Measurements from ENCODE around the gene NBAS. TPM values are rescaled to one million over a fixed set of nuclear protein-coding genes. Genes with fewer than 3 reads are reported as not detected.

NBAS gene
- polyA plus RNA-seq, 1 of the 3 experiments (the other 2 are of a cell fraction), result 12.0 TPM

DNA sequence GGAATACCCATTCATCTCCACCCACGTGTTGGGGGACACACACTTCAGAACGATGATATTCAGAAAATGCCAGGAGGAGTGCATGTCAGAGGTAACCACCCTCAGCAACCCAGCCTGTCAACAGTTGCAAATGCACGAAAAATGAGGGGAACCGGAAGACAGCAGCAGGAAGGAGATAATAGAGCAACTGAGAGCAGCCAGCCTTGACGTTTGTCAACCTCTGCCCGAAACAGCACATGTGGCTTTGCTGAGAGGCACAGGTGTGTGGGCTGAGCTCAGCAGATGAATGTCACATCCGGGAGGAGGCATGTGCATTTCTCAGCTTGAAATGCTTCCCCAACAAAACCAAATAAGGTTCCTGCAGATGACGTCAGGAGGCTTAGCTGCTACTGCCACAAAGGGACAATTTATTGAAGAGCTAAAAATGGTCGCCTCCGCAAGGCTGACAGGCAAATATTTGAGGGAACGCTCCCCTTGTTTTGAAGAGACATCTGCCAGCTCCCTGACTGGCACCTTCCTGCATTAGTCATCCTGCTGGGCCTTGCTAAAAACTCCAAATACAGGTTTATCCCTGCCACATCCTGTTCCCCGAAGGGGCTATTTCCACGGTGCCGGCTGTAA lies 419.0 kb downstream of the NBAS start:
- Histone ChIP-seq H3K9ac (no peak overlapping the region), H3K4me1 (ENCODE audit: control insufficient read depth in 1 of 2, insufficient read depth in 2 of 2, low read depth in 1 of 2, low read length in 1 of 2) (no peaks in the 10 kb centered on the region), H2AFZ (ENCODE audit: low read depth) (no peak overlapping the region), H4K20me1 (ENCODE audit: insufficient read depth) (no peaks in the 10 kb centered on the region), H3K4me2 (no peak overlapping the region), H3K79me2 (ENCODE audit: insufficient read depth) (no peaks in the 10 kb centered on the region), H3K27me3 (ENCODE audit: insufficient read depth) (no peaks in the 10 kb centered on the region), H3K36me3 (replicated peaks in 1 of 2; ENCODE audit: control insufficient read depth in 1 of 2, insufficient read depth in 2 of 2, low read length in 1 of 2) (no peaks in the 10 kb centered on the region), H3K27ac (ENCODE audit: low read depth in 2 of 2, low read length in 1 of 2) (no peak overlapping the region), H3F3A (replicated peaks; ENCODE audit: insufficient read depth) (no peaks in the 10 kb centered on the region), H3K4me3 (ENCODE audit: low read depth in 2 of 2, low read length in 1 of 2) (no peak overlapping the region), H3K9me2 (no peaks in the 10 kb centered on the region), H3K9me3 (no peaks in the 10 kb centered on the region)
- no peak for TF ChIP-seq POLR2AphosphoS5 (IDR thresholded peaks at IDR 0.05; ENCODE audit: low read depth, low read length)
- TF ChIP-seq, protein P1, sequence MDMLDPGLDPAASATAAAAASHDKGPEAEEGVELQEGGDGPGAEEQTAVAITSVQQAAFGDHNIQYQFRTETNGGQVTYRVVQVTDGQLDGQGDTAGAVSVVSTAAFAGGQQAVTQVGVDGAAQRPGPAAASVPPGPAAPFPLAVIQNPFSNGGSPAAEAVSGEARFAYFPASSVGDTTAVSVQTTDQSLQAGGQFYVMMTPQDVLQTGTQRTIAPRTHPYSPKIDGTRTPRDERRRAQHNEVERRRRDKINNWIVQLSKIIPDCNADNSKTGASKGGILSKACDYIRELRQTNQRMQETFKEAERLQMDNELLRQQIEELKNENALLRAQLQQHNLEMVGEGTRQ (IDR thresholded peaks at IDR 0.05; ENCODE audit: borderline replicate concordance, low read depth, low read length), result no peak
- WGBS (ENCODE audit: low lambda C conversion rate), result 60% methylated on average over 14 of the region's 14 CpGs
- ChIA-PET POLR2A (no interaction called here), CTCF (interaction anchor here (1.2 kb wide), 1 partner anchor 84 kb away, joined by 3 read pairs; no protein-coding TSS in a partner anchor)
- DNase-seq, result no peak

DNA sequence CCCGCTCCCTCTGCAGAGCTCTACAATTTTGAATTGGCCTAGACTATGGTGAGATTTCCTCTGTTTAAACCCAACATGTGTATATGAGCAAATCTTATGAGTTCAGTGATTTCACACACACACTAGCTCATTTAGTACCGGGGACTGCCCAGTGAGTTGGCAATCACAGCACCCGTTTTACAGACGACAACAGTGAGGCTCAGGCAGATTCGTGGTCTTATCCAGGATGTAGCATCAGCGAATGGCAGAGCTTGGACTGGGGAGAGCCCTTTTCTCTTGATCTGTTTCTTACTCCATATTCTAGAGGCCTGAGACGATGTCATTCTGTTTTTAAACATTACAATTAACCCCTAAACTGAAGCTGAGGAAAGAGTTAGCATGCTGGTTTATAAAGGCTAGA lies 419.9 kb downstream of the NBAS start:
- no peaks in the 10 kb centered on the region for H3F3A ChIP-seq (replicated peaks; ENCODE audit: insufficient read depth)
- H3K27ac ChIP-seq (ENCODE audit: low read depth in 2 of 2, low read length in 1 of 2), result no peak overlapping the region
- 41% methylated on average over 7 of the region's 7 CpGs for WGBS (ENCODE audit: low lambda C conversion rate)
- ChIA-PET CTCF (interaction anchor here (0.8 to 1.2 kb wide), 2 partner anchors 14 to 83 kb away, joined by 3 to 4 read pairs; no protein-coding TSS in a partner anchor), POLR2A (no interaction called here)
- no peaks in the 10 kb centered on the region for H3K79me2 ChIP-seq (ENCODE audit: insufficient read depth)
- no peaks in the 10 kb centered on the region for H3K4me1 ChIP-seq (ENCODE audit: control insufficient read depth in 1 of 2, insufficient read depth in 2 of 2, low read depth in 1 of 2, low read length in 1 of 2)
- H2AFZ ChIP-seq (ENCODE audit: low read depth), result no peak overlapping the region
- H3K36me3 ChIP-seq (replicated peaks in 1 of 2; ENCODE audit: control insufficient read depth in 1 of 2, insufficient read depth in 2 of 2, low read length in 1 of 2), result no peaks in the 10 kb centered on the region
- no peak overlapping the region for H3K4me3 ChIP-seq (ENCODE audit: low read depth in 2 of 2, low read length in 1 of 2)
- H3K27me3 ChIP-seq (ENCODE audit: insufficient read depth), result no peaks in the 10 kb centered on the region
- no peaks in the 10 kb centered on the region for H3K9me2 ChIP-seq
- no peaks in the 10 kb centered on the region for H3K9me3 ChIP-seq
- no peak overlapping the region for H3K9ac ChIP-seq
- TF ChIP-seq, protein P1 (IDR thresholded peaks at IDR 0.05; ENCODE audit: borderline replicate concordance, low read depth, low read length), result no peak
- no peak for TF ChIP-seq SIN3A (IDR thresholded peaks at IDR 0.05; ENCODE audit: borderline replicate concordance, low read depth, low read length)
- TF ChIP-seq MEF2A (IDR thresholded peaks at IDR 0.05; ENCODE audit: borderline replicate concordance, low read depth), result no peak
- TF ChIP-seq, protein P2, sequence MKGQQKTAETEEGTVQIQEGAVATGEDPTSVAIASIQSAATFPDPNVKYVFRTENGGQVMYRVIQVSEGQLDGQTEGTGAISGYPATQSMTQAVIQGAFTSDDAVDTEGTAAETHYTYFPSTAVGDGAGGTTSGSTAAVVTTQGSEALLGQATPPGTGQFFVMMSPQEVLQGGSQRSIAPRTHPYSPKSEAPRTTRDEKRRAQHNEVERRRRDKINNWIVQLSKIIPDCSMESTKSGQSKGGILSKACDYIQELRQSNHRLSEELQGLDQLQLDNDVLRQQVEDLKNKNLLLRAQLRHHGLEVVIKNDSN (IDR thresholded peaks at IDR 0.05; ENCODE audit: borderline replicate concordance, low read depth), result no peak
- no peak for TF ChIP-seq SMC3 (IDR thresholded peaks at IDR 0.05; ENCODE audit: low read depth, low read length)
- TF ChIP-seq, protein P3, sequence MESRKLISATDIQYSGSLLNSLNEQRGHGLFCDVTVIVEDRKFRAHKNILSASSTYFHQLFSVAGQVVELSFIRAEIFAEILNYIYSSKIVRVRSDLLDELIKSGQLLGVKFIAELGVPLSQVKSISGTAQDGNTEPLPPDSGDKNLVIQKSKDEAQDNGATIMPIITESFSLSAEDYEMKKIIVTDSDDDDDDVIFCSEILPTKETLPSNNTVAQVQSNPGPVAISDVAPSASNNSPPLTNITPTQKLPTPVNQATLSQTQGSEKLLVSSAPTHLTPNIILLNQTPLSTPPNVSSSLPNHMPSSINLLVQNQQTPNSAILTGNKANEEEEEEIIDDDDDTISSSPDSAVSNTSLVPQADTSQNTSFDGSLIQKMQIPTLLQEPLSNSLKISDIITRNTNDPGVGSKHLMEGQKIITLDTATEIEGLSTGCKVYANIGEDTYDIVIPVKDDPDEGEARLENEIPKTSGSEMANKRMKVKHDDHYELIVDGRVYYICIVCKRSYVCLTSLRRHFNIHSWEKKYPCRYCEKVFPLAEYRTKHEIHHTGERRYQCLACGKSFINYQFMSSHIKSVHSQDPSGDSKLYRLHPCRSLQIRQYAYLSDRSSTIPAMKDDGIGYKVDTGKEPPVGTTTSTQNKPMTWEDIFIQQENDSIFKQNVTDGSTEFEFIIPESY (IDR thresholded peaks at IDR 0.05; ENCODE audit: borderline replicate concordance, low read depth), result no peak
- TF ChIP-seq, protein P4, sequence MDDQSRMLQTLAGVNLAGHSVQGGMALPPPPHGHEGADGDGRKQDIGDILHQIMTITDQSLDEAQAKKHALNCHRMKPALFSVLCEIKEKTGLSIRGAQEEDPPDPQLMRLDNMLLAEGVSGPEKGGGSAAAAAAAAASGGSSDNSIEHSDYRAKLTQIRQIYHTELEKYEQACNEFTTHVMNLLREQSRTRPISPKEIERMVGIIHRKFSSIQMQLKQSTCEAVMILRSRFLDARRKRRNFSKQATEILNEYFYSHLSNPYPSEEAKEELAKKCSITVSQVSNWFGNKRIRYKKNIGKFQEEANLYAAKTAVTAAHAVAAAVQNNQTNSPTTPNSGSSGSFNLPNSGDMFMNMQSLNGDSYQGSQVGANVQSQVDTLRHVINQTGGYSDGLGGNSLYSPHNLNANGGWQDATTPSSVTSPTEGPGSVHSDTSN (IDR thresholded peaks at IDR 0.05), result no peak
- TF ChIP-seq TAF1 (IDR thresholded peaks at IDR 0.05; ENCODE audit: borderline replicate concordance, low read depth, low read length), result no peak
- TF ChIP-seq RXRA (IDR thresholded peaks at IDR 0.05; ENCODE audit: borderline replicate concordance, low read depth), result no peak
- TF ChIP-seq NRF1 (IDR thresholded peaks at IDR 0.05; ENCODE audit: low read depth, low read length), result no peak
- TF ChIP-seq, protein P5, sequence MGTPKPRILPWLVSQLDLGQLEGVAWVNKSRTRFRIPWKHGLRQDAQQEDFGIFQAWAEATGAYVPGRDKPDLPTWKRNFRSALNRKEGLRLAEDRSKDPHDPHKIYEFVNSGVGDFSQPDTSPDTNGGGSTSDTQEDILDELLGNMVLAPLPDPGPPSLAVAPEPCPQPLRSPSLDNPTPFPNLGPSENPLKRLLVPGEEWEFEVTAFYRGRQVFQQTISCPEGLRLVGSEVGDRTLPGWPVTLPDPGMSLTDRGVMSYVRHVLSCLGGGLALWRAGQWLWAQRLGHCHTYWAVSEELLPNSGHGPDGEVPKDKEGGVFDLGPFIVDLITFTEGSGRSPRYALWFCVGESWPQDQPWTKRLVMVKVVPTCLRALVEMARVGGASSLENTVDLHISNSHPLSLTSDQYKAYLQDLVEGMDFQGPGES (IDR thresholded peaks at IDR 0.05; ENCODE audit: low read depth, low read length), result no peak
- no peak for TF ChIP-seq CHD2 (IDR thresholded peaks at IDR 0.05; ENCODE audit: low read length, partially characterized antibody)
- H4K20me1 ChIP-seq (ENCODE audit: insufficient read depth), result no peaks in the 10 kb centered on the region
- H3K4me2 ChIP-seq, result no peak overlapping the region
- DNase-seq, result no peak

Data from SK-N-SH (cell line).